Measurements from ENCODE around the gene NF1. TPM values are rescaled to one million over a fixed set of nuclear protein-coding genes. Genes with fewer than 3 reads are reported as not detected.

NF1 gene, protein sequence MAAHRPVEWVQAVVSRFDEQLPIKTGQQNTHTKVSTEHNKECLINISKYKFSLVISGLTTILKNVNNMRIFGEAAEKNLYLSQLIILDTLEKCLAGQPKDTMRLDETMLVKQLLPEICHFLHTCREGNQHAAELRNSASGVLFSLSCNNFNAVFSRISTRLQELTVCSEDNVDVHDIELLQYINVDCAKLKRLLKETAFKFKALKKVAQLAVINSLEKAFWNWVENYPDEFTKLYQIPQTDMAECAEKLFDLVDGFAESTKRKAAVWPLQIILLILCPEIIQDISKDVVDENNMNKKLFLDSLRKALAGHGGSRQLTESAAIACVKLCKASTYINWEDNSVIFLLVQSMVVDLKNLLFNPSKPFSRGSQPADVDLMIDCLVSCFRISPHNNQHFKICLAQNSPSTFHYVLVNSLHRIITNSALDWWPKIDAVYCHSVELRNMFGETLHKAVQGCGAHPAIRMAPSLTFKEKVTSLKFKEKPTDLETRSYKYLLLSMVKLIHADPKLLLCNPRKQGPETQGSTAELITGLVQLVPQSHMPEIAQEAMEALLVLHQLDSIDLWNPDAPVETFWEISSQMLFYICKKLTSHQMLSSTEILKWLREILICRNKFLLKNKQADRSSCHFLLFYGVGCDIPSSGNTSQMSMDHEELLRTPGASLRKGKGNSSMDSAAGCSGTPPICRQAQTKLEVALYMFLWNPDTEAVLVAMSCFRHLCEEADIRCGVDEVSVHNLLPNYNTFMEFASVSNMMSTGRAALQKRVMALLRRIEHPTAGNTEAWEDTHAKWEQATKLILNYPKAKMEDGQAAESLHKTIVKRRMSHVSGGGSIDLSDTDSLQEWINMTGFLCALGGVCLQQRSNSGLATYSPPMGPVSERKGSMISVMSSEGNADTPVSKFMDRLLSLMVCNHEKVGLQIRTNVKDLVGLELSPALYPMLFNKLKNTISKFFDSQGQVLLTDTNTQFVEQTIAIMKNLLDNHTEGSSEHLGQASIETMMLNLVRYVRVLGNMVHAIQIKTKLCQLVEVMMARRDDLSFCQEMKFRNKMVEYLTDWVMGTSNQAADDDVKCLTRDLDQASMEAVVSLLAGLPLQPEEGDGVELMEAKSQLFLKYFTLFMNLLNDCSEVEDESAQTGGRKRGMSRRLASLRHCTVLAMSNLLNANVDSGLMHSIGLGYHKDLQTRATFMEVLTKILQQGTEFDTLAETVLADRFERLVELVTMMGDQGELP (N-terminal part only)
- total RNA-seq = 59.6 and 65.8 TPM in 2 replicates

DNA sequence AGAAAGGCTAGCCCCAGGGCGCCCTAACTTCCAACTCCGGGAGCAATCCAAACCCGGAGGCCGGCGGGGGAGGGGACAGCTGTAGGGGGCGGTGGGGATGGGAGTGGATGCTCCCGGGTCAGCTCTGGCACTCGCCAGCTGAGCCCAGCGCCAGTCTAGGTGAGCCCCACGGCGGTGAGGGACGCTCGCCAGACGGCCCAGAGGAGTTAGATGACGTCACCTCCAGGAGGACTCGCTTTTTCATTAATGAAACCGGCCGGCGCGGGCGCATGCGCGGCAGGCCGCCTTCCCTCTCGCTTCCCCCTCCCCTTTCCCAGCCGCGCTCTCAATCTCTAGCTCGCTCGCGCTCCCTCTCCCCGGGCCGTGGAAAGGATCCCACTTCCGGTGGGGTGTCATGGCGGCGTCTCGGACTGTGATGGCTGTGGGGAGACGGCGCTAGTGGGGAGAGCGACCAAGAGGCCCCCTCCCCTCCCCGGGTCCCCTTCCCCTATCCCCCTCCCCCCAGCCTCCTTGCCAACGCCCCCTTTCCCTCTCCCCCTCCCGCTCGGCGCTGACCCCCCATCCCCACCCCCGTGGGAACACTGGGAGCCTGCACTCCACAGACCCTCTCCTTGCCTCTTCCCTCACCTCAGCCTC is at the start of gene NF1:
NF1 (plus strand) TSS at position 378 of the 636 bp plus-strand sequence. CDS start 333 bp downstream, outside the sequence.

DNA sequence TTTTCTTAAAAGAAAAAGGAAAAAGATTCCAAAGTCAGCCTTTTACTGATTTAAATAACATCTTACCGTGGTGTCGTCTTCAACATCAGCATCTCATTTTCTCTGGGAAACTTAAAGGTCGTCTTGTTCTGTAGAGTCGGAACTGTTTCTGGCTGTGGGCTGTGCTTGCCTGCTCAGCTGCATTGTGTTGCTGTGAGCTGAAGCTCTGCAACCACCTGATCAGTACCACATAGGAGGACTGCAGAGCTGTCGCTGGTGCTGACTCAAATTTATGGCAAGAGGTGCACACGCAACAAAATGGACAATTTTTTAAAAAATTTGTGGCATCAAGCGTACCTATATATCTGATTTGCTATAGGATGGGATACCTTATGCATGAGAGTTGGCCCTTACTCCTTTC is 202.3 kb downstream of the NF1 start, which contains the start of gene OMG:
OMG (minus strand) TSS at position 150 of the 400 bp plus-strand sequence. CDS start 908 bp downstream, outside the sequence.

DNA sequence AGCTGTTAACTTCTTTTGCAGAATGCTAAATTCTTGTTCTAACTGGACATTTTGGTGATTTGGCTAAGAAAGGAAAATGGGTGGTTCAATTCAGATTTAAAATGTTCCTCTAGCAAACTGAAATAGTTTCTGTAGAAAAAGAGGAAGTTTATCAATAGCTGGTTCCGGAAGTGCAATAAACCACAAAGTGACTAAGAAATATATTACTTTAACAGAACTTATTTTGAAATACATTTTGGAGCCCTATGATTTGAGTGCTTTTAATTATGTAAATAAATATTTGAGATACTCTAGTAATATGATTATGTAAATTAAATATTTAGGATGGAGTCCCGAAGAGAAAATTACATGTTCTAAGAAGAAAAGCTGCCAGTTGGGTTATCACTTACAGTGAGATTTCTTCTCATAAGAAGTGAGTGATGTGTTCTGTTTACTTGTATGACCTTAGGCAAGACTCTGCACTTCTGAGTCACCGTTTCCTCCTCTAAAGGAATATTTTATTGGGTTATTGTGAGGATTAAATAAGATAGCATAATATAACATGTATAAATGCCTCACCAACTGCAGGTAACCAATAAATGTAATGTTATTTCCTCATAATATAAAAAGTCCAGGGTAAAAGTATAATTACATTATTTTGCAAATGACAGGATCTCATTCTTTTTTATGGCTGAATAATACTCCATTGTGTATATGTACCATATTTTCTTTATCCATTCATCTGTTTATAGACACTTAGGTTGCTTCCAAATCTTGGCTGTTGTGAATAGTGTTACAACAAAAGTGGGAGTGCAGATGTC is 219.4 kb downstream of the NF1 start, which contains the start of gene EVI2B:
EVI2B (minus strand) TSS at position 73 of the 800 bp plus-strand sequence. CDS start 8,445 bp downstream, outside the sequence.

DNA sequence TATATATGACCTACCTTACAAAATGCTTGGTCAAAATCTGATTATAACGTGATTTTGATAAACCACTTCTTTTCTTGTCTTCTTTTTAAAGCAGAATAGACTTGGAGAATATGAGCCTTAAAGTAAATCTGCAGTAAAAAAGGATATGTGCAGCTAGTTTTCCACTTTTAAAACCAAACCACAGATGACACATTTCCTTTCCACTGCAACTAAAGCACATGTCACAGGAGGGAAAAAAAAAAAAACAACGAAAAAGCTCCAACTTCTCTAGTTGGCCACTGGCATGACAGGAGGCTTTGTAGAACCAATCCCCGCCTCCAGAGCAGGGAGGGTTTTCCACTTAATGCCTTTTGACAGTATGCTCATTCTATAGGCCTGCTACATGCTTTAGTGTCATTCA is 226.7 kb downstream of the NF1 start, which contains the start of gene EVI2A:
EVI2A (minus strand) TSS at position 142 of the 400 bp plus-strand sequence. CDS start 2,609 bp downstream, outside the sequence.

DNA sequence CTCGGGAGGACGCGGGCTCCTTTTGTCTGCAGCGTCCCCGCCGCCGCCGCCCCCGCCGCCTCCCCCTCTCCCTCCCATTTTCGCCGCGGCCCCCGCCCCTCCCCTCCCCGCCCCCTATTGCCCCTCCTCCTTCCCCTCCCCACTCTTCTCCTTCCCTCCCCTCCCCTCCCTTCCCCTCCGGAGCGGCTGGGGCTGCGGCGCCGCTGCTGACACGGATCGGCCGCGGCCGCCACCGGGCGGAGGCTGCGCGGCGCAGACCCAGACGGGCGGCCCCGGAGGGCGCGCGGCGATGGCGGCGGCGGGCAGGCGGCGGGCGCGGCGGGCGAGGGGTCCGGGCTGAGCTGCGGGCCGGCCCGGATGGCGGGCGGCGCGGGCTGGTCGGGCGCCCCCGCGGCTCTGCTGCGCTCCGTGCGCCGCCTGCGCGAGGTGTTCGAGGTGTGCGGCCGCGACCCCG is 296.7 kb downstream of the NF1 start, which contains the start of gene RAB11FIP4:
RAB11FIP4 (plus strand) TSS at position 180 of the 454 bp plus-strand sequence; CDS start at position 358, 178 bp downstream.

Small RNAs within 50 kb of the gene (small RNA-seq; reads per million reads assigned to genes)
- gene MIR4733 = not detected

Other genes with a start within 250 kb of the NF1 start
- 16.8 and 19.3 TPM in 2 replicates for gene TEFM, start 188.7 kb upstream of the NF1 start, total RNA-seq
- gene ADAP2, start 173.0 kb upstream of the NF1 start, total RNA-seq = 0.22 and 0.39 TPM in 2 replicates
- gene RNF135, start 123.9 kb upstream of the NF1 start, total RNA-seq = 9.8 and 11.2 TPM in 2 replicates
- 0.13 TPM in 1 of 2 replicates, not detected in the other for gene OMG, start 202.3 kb downstream of the NF1 start, total RNA-seq
- 1.1 and 1.4 TPM in 2 replicates for gene EVI2B, start 219.1 kb downstream of the NF1 start, total RNA-seq
- 31.1 and 42.2 TPM in 2 replicates for gene EVI2A, start 226.6 kb downstream of the NF1 start, total RNA-seq

Measured in articular chondrocyte of knee joint (primary cell).